ENCODE results near the gene NELL1.

DNA sequence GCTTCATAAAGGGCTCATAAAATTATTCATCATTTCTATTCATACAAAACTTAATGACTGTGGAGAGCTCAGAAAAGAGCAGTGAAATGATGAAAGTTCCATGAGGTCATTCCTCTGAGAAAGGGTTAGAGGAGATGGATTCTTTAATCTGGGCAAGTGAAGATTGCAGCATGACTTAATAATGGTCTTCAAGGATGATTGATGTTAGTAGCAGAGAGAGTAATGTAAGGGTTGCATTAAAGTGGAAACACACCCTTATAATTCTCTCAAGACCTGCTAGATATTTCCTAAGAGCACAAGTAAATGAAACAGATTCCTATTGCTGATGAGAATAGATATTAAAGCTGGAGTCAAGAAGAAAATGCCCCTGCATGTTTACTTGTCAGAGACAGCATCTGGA is 811.9 kb downstream of the NELL1 start:
- TF ChIP-seq, protein P1, sequence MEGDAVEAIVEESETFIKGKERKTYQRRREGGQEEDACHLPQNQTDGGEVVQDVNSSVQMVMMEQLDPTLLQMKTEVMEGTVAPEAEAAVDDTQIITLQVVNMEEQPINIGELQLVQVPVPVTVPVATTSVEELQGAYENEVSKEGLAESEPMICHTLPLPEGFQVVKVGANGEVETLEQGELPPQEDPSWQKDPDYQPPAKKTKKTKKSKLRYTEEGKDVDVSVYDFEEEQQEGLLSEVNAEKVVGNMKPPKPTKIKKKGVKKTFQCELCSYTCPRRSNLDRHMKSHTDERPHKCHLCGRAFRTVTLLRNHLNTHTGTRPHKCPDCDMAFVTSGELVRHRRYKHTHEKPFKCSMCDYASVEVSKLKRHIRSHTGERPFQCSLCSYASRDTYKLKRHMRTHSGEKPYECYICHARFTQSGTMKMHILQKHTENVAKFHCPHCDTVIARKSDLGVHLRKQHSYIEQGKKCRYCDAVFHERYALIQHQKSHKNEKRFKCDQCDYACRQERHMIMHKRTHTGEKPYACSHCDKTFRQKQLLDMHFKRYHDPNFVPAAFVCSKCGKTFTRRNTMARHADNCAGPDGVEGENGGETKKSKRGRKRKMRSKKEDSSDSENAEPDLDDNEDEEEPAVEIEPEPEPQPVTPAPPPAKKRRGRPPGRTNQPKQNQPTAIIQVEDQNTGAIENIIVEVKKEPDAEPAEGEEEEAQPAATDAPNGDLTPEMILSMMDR (IDR thresholded peaks at IDR 0.05 in 8 of 11, conservative IDR thresholded peaks at IDR 0.05 in 3 of 11) = no peak
- no peak for TF ChIP-seq POLR2A (IDR thresholded peaks at IDR 0.05)
- no peak for TF ChIP-seq POLR2AphosphoS5 (IDR thresholded peaks at IDR 0.05)

Measured in spleen (tissue), 7 donors.